Body of pancreas (tissue), 4 donors: ENCODE results near the gene JPH2. TPM values are rescaled to one million over a fixed set of nuclear protein-coding genes. Genes with fewer than 3 reads are reported as not detected.

Experiments
- ATAC-seq: fragments of 150-250 bp; one replicate; pipeline ENCODE4 v1.9.1; 2016
- DNase-seq, 4 donors: peaks; one replicate each; pipeline ENCODE4 v3.0.0-alpha.2; 2019
- H3K27ac ChIP-seq, 4 donors: fragments of 200-600 bp; sonication (generic); 1 replicate in 3 of 4; 2 replicates in 1 of 4; pipeline versions ENCODE4 v1.5.1 to v1.6.1; 2016 to 2019; ENCODE audit warnings: mild to moderate bottlenecking in 1 of 4, mixed read lengths in 1 of 4, moderate library complexity in 1 of 4
- H3K27me3 ChIP-seq, 2 donors: fragments of 200-600 bp; sonication (generic); one replicate each; pipeline ENCODE4 v1.6.0; 2016; ENCODE audit warnings: mild to moderate bottlenecking in 1 of 2
- H3K36me3 ChIP-seq, 2 donors: fragments of 200-600 bp; sonication (generic); replicated peaks in 1 of 2; 2 replicates each; pipeline ENCODE4 v1.5.1; 2016; ENCODE audit warnings: low read depth in 2 of 2; ENCODE audit not compliant: insufficient read depth in 1 of 2
- H3K4me1 ChIP-seq: fragments of 200-600 bp; sonication (generic); one replicate; pipeline ENCODE4 v1.6.0; 2016
- H3K4me3 ChIP-seq, 2 donors: fragments of 200-600 bp; sonication (generic); 1 replicate in 1 of 2; 2 replicates in 1 of 2; pipeline ENCODE4 v1.5.1; 2016 to 2019
- H3K9me3 ChIP-seq, 3 donors: fragments of 200-600 bp; sonication (generic); 1 replicate in 2 of 3; 2 replicates in 1 of 3; pipeline ENCODE4 v1.5.1; 2016
- POLR2A ChIP-seq, 3 donors: fragments of 450-650 bp; IDR thresholded peaks; one replicate each; pipeline ENCODE4 v1.6.1; 2016; ENCODE audit warnings: antibody characterized with exemption in 3 of 3, mild to moderate bottlenecking in 2 of 3
- WGBS, 2 donors: methylation state at CpG; one replicate each; pipeline ENCODE4 v1.1.5; 2017; 5-methylcytosine and 5-hydroxymethylcytosine counted together
- intact Hi-C: fragments of 100-400 bp; cut with DNase I; formaldehyde crosslinking; loops from one replicate; pipeline ENCODE4 v1.15.1; 2023
- total RNA-seq, 2 donors: library from RNA; depleted of rRNA; stranded (reverse); fragments of >200 nt; gene quantifications; one replicate each; pipeline ENCODE4 v1.1.0, GENCODE V29; 2016
- TF ChIP-seq, protein P1 (sequence below), 7 experiments: fragments of 450-650 bp in 4 of 7; fragments of 200-600 bp in 3 of 7; sonication (generic) in 3 of 7; IDR thresholded peaks; one replicate each; pipeline ENCODE4 v1.5.1; 2016 to 2019; ENCODE audit warnings: antibody characterized with exemption in 7 of 7

Gene JPH2
- total RNA-seq, 2 donors from 2014 or later, result 1.6 to 2.1 TPM

DNA sequence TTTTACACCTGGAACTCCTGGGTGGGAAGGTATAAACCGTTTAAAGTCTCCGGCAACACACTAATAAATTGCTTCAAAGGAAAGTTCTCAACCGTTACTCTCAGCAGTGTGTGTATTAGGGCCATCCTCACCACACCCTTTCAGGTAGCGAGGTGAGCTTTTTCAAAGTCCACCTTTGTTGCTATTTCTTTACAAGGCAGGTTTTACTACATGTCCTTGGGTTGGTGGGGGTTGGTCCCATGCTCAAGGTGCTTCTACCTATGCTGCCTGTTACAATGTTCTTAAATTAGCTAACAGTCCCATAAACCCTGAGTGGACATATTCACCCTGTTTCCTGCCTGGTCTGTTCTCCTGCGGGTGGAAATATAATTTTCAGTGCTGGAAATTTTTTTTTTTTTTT, 36.7 kb upstream of the JPH2 start:
- H3K4me1 ChIP-seq, result peaks cover 6% of the 10 kb centered on the region
- no peak overlapping the region for H3K27ac ChIP-seq
- DNase-seq, result no peak
- no peak for ATAC-seq
- TF ChIP-seq, protein P1, sequence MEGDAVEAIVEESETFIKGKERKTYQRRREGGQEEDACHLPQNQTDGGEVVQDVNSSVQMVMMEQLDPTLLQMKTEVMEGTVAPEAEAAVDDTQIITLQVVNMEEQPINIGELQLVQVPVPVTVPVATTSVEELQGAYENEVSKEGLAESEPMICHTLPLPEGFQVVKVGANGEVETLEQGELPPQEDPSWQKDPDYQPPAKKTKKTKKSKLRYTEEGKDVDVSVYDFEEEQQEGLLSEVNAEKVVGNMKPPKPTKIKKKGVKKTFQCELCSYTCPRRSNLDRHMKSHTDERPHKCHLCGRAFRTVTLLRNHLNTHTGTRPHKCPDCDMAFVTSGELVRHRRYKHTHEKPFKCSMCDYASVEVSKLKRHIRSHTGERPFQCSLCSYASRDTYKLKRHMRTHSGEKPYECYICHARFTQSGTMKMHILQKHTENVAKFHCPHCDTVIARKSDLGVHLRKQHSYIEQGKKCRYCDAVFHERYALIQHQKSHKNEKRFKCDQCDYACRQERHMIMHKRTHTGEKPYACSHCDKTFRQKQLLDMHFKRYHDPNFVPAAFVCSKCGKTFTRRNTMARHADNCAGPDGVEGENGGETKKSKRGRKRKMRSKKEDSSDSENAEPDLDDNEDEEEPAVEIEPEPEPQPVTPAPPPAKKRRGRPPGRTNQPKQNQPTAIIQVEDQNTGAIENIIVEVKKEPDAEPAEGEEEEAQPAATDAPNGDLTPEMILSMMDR (IDR thresholded peaks at IDR 0.05), result no peak
- TF ChIP-seq POLR2A (IDR thresholded peaks at IDR 0.05), result no peak
- H3K4me3 ChIP-seq, result no peak overlapping the region
- WGBS, 2 donors, result 64 to 82% methylated on average over 5 of the region's 5 CpGs
- H3K36me3 ChIP-seq, result no peaks in the 10 kb centered on the region
- intact Hi-C loops, result loop anchor here (5.0 to 10.0 kb wide), 2 partner anchors 84 to 391 kb away; no protein-coding TSS in a partner anchor
- H3K9me3 ChIP-seq, result no peaks in the 10 kb centered on the region
- no peaks in the 10 kb centered on the region for H3K27me3 ChIP-seq

DNA sequence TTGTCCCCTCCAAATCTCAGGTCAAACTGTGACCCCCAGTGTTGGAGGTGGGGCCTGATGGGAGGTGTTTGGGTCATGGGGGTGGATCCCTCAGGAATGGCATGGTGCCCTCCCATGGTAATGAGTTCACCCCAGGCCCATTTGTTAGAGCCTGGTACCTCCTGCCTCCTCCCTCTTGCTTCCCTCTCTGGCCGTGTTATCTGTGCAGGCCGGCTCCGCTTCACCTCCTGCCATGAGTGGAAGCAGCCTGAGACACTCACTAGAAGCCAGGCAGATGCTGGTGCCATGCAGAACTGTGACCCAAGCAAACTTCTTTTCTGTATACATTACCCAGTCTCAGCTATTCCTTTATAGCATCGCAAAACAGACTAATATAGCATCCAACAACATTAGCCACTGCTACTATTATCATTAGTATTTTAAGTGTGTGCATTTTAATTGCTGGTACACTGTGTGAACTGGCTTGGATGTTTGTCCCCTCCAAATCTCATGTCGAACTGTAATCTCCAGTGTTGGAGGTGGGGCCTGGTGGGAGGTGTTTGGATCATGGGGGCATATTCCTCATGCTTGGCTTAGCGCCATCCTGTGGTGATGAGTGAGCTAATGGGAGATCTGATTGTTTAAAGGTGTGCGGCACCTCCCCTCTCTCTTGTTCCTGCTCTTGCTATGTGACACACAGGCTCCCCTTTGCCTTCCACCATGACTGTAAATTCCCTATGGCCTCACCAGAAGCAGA, 35.8 kb upstream of the JPH2 start:
- DNase-seq, result no peak
- no peak overlapping the region for H3K27ac ChIP-seq
- TF ChIP-seq, protein P1 (IDR thresholded peaks at IDR 0.05), result no peak
- TF ChIP-seq POLR2A (IDR thresholded peaks at IDR 0.05), result no peak
- no peaks in the 10 kb centered on the region for H3K27me3 ChIP-seq
- no peaks in the 10 kb centered on the region for H3K36me3 ChIP-seq
- H3K4me3 ChIP-seq, result no peak overlapping the region
- WGBS, 2 donors, result 62 to 67% methylated on average over 7 of the region's 7 CpGs
- no peaks in the 10 kb centered on the region for H3K9me3 ChIP-seq
- intact Hi-C loops, result loop anchor here (5.0 to 10.0 kb wide), 2 partner anchors 84 to 392 kb away; no protein-coding TSS in a partner anchor
- H3K4me1 ChIP-seq, result peaks cover 15% of the 10 kb centered on the region
- no peak for ATAC-seq

DNA sequence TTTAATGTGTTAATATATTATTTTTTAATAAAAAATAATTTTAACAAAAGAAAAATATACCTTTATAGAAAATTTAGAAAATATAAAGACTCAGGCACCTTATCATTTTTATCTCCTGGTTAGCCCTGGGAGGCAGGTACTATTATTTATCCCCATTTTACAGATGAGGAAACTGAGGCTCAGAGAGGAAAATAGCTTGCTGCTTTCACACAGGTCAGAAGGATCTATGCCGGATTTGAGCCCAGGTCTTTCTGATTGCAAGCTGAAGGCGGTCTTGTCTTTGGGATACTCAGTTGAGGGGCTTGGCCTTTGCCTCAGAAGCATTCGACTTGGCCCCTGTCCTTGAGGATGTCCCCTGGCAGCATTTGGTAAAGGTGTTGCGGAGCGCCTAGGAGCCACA, 35.0 kb upstream of the JPH2 start:
- ATAC-seq, result no peak
- Histone ChIP-seq H3K36me3 (no peaks in the 10 kb centered on the region), H3K4me3 (no peak overlapping the region), H3K4me1 (peaks cover 23% of the 10 kb centered on the region), H3K9me3 (no peaks in the 10 kb centered on the region), H3K27me3 (no peaks in the 10 kb centered on the region), H3K27ac (no peak overlapping the region)
- WGBS, 2 donors, result 94 to 97% methylated on average over 4 to 5 of the region's 5 CpGs
- no peak for DNase-seq
- TF ChIP-seq POLR2A (IDR thresholded peaks at IDR 0.05), result no peak
- TF ChIP-seq, protein P1 (IDR thresholded peaks at IDR 0.05), result no peak
- intact Hi-C loops, result loop anchor here (5.0 to 10.0 kb wide), 2 partner anchors 85 to 393 kb away; no protein-coding TSS in a partner anchor

DNA sequence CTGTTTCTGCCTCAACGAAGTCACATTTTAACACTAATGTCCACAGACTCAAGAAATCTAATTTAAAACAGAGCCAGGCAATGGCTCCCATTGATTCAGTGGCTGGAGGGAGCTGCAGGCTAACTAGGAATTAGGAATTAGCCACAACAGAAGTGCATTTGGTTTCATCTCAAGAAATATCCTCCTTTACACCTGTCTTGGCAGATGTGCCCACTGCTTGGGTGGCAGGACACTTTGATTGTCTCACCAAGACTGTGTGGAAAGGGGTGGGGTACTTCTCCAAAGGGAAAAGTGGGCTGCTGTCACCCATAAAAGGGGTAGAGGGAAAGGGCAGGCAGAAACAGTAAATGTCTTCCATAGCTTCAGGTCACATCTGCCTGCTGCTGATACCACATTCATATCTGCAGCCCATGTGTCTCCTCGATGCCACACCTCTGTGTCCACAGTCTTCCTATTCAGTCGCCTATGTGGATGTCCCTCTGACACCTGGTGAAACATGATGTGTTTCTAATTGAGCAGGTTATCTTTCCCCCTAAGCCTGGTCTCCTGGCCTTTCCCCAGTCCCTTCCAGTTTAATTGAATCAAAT, 34.5 kb upstream of the JPH2 start:
- peaks cover 24% of the 10 kb centered on the region for H3K4me1 ChIP-seq
- TF ChIP-seq, protein P1 (IDR thresholded peaks at IDR 0.05), result no peak
- no peak for TF ChIP-seq POLR2A (IDR thresholded peaks at IDR 0.05)
- intact Hi-C loops, result loop anchor here (5.0 to 10.0 kb wide), 2 partner anchors 86 to 393 kb away; no protein-coding TSS in a partner anchor

More for the DNA sequence above, 34.5 kb upstream of the JPH2 start:
- ATAC-seq, result no peak
- no peaks in the 10 kb centered on the region for H3K36me3 ChIP-seq
- no peak overlapping the region for H3K4me3 ChIP-seq
- H3K27me3 ChIP-seq, result no peaks in the 10 kb centered on the region
- H3K9me3 ChIP-seq, result no peaks in the 10 kb centered on the region
- WGBS, 2 donors, result 83 to 96% methylated on average over 3 of the region's 3 CpGs
- DNase-seq, result no peak
- H3K27ac ChIP-seq, result no peak overlapping the region
